ENCODE results near the gene PPP1R16B.

DNA sequence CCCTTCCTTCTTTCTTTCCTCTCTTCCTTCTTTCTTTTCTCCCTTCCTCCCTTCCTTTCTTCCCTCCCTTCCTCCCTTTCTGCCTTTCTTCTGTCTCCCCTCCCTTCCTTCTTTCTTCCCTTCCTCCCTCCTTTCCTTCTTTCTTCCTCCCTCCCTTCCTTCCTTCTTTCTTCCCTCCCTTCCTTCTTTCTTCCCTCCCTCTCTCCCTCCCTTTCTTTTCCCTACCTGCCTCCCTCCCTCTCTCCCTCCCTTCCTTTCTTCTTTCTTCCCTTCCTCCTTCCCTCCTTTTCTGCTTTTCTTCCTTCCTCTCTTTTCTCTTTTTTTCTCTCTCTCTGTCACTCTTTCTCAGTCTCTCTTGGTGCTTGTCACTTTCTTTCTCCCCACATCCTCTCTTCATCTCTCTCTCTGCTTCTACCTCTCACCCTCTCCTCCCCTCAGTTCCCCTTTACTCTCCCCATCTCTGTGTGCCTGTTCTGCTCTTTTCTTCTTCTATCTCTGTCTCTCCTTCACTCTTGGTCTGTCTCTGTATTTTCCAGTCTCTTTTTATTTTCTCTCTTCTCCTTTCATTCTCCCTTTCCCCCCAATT is 90.6 kb downstream of the PPP1R16B start:
- no peak for TF ChIP-seq EZH2phosphoT487 (IDR thresholded peaks at IDR 0.05; ENCODE audit: low read depth, severe bottlenecking, unreplicated experiment)
- TF ChIP-seq, protein P1, sequence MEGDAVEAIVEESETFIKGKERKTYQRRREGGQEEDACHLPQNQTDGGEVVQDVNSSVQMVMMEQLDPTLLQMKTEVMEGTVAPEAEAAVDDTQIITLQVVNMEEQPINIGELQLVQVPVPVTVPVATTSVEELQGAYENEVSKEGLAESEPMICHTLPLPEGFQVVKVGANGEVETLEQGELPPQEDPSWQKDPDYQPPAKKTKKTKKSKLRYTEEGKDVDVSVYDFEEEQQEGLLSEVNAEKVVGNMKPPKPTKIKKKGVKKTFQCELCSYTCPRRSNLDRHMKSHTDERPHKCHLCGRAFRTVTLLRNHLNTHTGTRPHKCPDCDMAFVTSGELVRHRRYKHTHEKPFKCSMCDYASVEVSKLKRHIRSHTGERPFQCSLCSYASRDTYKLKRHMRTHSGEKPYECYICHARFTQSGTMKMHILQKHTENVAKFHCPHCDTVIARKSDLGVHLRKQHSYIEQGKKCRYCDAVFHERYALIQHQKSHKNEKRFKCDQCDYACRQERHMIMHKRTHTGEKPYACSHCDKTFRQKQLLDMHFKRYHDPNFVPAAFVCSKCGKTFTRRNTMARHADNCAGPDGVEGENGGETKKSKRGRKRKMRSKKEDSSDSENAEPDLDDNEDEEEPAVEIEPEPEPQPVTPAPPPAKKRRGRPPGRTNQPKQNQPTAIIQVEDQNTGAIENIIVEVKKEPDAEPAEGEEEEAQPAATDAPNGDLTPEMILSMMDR (IDR thresholded peaks at IDR 0.05; ENCODE audit: poor library complexity) = no peak
